Cortex of kidney (tissue), 1 donor: ENCODE measurements around the gene ACER3.
"Not testable (repeated sequence)": the region's sequence is repeated elsewhere in the genome, so short reads cannot be mapped to it uniquely, and the experiment has no call there.

Source experiments
- DNase-seq: peaks from one replicate; lab custom pipeline; 2025; lab: John Stamatoyannopoulos, UW

ACER3 gene

GRCh38 chr11:76836613-76837291 lies 24.0 kb upstream of the ACER3 start:
- DNase-seq = no peak

GRCh38 chr11:76837696-76838677 lies 22.7 kb upstream of the ACER3 start:
- no peak for DNase-seq

- no peak for DNase-seq
Observed at GRCh38 chr11:76838678-76839068, 22.0 kb upstream of the ACER3 start.

GRCh38 chr11:76839311-76839710 lies 21.4 kb upstream of the ACER3 start:
- no peak for DNase-seq

GRCh38 chr11:76841923-76842452 lies 18.7 kb upstream of the ACER3 start:
- DNase-seq = no peak

GRCh38 chr11:76843907-76844306 lies 16.8 kb upstream of the ACER3 start:
- DNase-seq = no peak

- DNase-seq = no peak
Observed at GRCh38 chr11:76844511-76844910, 16.2 kb upstream of the ACER3 start.

GRCh38 chr11:76845069-76845468 lies 15.6 kb upstream of the ACER3 start:
- DNase-seq = no peak

- no peak for DNase-seq
Observed at GRCh38 chr11:76846441-76846840, 14.3 kb upstream of the ACER3 start.

- no peak for DNase-seq
Observed at GRCh38 chr11:76849376-76849775, 11.3 kb upstream of the ACER3 start.

- DNase-seq = no peak
Observed at GRCh38 chr11:76850130-76850529, 10.6 kb upstream of the ACER3 start.

- no peak for DNase-seq
Observed at GRCh38 chr11:76850815-76851214, 9.9 kb upstream of the ACER3 start.

- no peak for DNase-seq
Observed at GRCh38 chr11:76854709-76855108, 6.0 kb upstream of the ACER3 start.

GRCh38 chr11:76855670-76856069 lies 5.0 kb upstream of the ACER3 start:
- not testable (repeated sequence) for DNase-seq

- no peak for DNase-seq
Observed at GRCh38 chr11:76856106-76856505, 4.6 kb upstream of the ACER3 start.

- DNase-seq = no peak
Observed at GRCh38 chr11:76856571-76856970, 4.1 kb upstream of the ACER3 start.

GRCh38 chr11:76857781-76858410 lies 2.8 kb upstream of the ACER3 start:
- DNase-seq = no peak

- DNase-seq = no peak
Observed at GRCh38 chr11:76859708-76860227, 950 bp upstream of the ACER3 start.

GRCh38 chr11:76861490-76861953 lies 804 bp downstream of the ACER3 start:
- no peak for DNase-seq

GRCh38 chr11:76862794-76863193 lies 2.1 kb downstream of the ACER3 start:
- DNase-seq = not testable (repeated sequence)

GRCh38 chr11:76863196-76863777 lies 2.6 kb downstream of the ACER3 start:
- no peak for DNase-seq
